ES-I3 (cell line): Measurements from ENCODE around the gene GCHFR.

Source experiments
- H3K36me3 ChIP-seq: 2 replicates; pipeline ENCODE4 v1.6.1; 2013; ENCODE audit warnings: mild to moderate bottlenecking, low read length, control low read depth, moderate library complexity; ENCODE audit not compliant: insufficient read depth
- H3K4me1 ChIP-seq: 2 replicates; pipeline ENCODE4 v1.6.1; 2013; ENCODE audit warnings: mild to moderate bottlenecking, control low read depth, low read length; ENCODE audit not compliant: insufficient read depth
- H3K9ac ChIP-seq: 2 replicates; pipeline ENCODE4 v1.6.1; 2013; ENCODE audit warnings: low read depth, mild to moderate bottlenecking, low read length, moderate library complexity
- H3K9me3 ChIP-seq: 2 replicates; pipeline ENCODE4 v1.6.1; 2013; ENCODE audit warnings: mild to moderate bottlenecking, low read length, moderate library complexity; ENCODE audit not compliant: control insufficient read depth, insufficient read depth

Gene GCHFR

DNA sequence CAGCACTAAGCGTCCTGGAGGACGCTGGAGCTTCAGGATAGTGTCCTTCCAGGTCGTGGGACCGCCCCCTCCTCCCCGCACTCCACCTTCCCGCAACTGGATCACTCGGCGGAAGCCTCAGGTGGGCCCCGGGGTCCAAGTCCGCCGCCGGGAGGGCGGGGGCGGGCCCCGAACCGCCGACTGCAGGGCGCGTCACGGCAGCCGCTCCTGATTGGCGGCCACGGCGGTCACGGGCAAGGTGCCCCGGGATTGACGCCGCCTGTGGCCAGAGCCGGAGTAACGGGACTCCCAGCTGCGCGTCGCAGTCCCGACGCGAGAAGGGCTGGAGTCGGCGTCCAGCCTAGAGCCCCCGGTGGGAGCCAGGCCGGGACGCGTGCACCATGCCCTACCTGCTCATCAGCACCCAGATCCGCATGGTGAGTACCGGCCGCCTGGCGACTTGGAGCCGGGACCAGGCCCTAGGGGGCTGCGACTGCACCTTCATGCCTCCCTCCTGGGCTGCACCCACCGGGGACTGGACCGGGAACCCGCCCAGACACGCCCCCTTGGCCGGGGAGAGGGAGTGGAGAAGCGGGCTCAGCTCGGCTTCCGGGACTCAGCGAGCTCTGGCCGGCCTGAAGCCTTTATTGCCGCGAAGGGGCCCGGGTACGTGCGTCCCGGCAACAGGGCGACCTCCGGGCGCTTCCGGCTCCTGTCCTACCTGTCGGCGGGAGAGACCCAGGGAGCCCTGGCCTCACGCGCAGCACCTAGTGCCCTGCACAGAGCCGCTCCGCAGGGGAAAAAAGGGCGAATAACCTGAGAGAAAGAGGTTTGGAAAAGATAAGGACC lies at the start of gene GCHFR:
TSS of gene GCHFR (plus strand) at position 268 of the 828 bp plus-strand sequence. CDS start at position 381, 113 bp downstream.
- Histone ChIP-seq H3K4me1 (peaks cover 33% of the 10 kb centered on the region), H3K36me3 (no peaks in the 10 kb centered on the region), H3K9ac (peak within 1 kb of the TSS; percentile 79), H3K9me3 (no peaks in the 10 kb centered on the region)

DNA sequence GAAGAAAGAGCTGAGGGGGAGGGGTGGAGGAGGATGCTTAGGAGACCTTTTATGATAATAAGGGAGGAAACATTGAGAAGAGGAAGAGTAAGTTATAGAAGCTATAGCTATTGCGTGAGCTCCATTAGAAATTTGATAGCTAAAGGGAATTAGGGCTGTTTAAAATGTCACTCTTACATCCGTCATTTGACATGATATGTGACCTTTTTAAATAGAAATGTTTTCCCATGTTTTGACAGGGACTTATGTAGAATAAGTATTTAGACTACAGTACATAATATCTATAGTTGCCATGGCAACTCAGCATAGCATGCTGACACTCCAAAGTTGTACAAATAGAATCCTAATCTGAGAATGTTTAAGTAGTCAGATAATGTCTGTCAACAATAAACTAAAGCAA lies 49.7 kb upstream of the GCHFR start:
- H3K4me1 ChIP-seq, result no peaks in the 10 kb centered on the region
- H3K9me3 ChIP-seq, result no peaks in the 10 kb centered on the region
- peaks cover 12% of the 10 kb centered on the region; the same call in 1 of the 2 replicates for H3K36me3 ChIP-seq

DNA sequence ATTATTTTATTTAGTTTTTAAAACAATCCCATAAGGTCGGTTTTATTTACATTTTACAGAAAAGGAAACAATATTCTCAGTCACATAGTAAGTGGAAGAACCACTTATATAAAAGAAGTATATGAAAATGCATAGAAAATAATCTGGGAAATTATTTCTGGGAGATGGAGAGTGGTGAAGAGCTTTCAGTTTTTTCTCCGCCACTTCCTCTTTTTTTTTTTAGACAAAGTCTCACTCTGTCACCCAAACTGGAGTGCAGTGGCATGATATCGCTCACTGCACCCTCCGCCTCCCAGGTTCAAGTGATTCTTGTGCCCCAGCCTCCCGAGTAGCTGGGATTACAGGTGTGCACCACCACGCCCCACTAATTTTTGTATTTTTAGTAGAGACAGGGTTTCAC lies 47.7 kb upstream of the GCHFR start:
- peaks cover 7% of the 10 kb centered on the region; the same call in 1 of the 2 replicates for H3K36me3 ChIP-seq
- no peaks in the 10 kb centered on the region for H3K4me1 ChIP-seq
- H3K9me3 ChIP-seq, result no peaks in the 10 kb centered on the region
- no peak overlapping the region for H3K9ac ChIP-seq

More for the DNA sequence above, 49.7 kb upstream of the GCHFR start:
- no peak overlapping the region for H3K9ac ChIP-seq

DNA sequence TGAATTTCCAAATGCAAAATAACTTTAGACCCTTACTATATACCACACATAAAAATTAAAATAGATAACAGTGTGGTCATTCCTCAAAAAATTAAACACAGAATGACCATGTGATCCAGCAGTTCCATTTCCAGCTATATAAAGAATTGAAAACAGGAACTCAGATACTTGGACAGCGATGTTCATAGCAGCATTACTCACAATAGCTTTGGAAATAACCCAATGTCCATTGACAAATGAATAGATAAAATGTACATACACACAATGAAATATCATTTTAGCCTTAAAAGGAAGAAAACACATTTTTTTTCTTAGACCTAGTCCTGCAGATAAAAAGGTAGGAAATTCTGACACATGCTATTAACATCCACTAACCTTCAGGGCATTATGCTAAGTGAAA lies 42.2 kb upstream of the GCHFR start:
- no peaks in the 10 kb centered on the region; the same call in 1 of the 2 replicates for H3K36me3 ChIP-seq
- no peaks in the 10 kb centered on the region for H3K4me1 ChIP-seq
- no peak overlapping the region for H3K9ac ChIP-seq
- H3K9me3 ChIP-seq, result no peaks in the 10 kb centered on the region

DNA sequence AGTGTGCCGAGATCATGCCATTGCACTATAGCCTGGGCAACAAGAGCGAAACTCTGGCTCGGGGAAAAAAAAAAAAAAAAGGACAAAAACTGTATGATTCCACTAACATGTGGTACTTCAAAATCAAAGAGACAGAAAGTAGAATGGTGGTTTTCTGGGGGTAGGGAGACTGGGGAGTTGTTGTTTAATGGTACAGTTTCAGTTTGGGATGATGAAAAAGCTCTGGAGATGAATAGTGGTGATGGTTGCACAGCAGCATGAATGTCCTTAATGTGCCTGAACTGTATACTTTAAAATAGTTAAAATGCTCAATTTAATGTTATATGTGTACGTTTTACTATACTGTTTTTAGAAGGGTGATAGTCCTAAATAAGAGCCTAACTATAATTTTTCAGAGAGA lies 41.5 kb upstream of the GCHFR start:
- no peak overlapping the region for H3K9ac ChIP-seq
- no peaks in the 10 kb centered on the region for H3K4me1 ChIP-seq
- no peaks in the 10 kb centered on the region for H3K9me3 ChIP-seq
- H3K36me3 ChIP-seq, result no peaks in the 10 kb centered on the region; the same call in 1 of the 2 replicates

DNA sequence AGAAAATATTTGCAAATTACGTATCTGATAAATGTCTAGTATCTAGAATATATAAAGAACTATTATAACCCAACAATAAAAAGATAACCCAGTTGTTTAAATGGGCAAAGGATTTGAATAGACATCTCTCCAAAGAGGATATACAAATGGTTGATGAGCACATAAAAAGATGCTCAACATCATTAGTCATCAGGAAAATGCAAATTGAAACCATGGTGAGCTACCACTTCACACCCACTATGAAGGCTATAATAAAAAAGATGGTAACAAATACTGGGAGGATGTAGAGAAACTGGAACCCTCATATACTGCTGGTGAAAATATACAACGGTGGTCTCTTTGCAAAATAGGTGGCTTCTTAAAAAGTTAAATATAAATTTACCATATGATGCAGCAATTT lies 40.9 kb upstream of the GCHFR start:
- Histone ChIP-seq H3K9me3 (no peaks in the 10 kb centered on the region), H3K4me1 (no peaks in the 10 kb centered on the region), H3K9ac (no peak overlapping the region), H3K36me3 (no peaks in the 10 kb centered on the region; the same call in 1 of the 2 replicates)

DNA sequence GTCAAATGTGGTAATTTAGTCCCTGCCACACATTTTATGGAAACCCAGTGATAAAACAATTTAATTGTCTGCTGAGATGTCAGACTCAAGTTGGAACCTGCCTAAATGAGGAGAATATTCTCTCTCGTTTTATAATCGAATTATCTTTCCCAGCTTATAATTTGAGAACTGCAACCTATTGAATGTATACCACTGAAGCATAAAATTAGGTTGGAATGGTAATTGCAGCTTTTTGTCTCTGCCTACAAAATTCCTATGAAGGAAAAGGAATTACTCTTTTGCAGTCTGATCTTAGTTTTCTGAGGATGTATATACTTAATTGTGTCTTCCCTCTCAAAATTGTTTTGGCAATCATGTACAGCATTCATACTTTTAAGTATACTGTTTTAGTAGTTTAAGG lies 39.9 kb upstream of the GCHFR start:
- Histone ChIP-seq H3K9ac (no peak overlapping the region), H3K9me3 (no peaks in the 10 kb centered on the region), H3K36me3 (no peaks in the 10 kb centered on the region; the same call in 1 of the 2 replicates), H3K4me1 (no peaks in the 10 kb centered on the region)

DNA sequence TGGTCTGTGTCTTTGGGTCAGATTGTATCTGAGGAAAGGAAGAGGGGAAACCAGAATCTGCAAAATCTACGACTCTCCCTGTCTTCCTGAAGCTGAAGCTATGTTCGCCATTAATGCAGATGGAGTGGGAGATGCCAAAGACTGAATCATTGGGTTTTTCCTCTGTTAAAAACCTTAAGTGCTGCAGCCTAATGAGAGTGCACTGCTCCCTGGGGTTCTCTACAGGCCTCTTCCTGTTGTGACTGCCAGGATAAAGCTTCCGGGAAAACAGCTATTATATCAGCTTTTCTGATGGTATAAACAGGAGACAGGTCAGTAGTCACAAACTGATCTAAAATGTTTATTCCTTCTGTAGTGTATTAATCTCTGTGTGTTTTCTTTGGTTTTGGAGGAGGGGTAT lies 32.8 kb upstream of the GCHFR start:
- no peak overlapping the region for H3K9ac ChIP-seq
- no peaks in the 10 kb centered on the region; the same call in 1 of the 2 replicates for H3K4me1 ChIP-seq
- peaks cover 22% of the 10 kb centered on the region for H3K36me3 ChIP-seq

DNA sequence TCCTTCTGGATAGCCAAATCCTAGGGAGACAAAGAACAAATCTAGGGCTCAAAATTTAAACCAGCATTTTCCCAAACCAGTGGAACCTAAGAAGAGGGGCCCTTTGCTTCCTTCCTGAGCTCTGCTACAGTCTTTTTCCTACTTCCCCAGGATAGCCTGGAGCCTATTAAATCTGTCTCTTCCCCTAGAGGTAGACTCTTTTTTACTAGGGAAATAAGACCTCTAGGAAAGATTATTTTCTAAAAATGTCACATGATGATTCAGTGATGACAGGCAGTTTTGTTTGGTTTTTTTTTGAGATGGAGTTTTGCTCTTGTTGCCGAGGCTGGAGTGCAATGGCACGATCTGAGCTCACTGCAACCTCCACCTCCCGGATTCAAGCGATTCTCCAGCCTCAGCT lies 27.3 kb upstream of the GCHFR start:
- Histone ChIP-seq H3K9me3 (no peaks in the 10 kb centered on the region), H3K9ac (no peak overlapping the region), H3K4me1 (peaks cover 23% of the 10 kb centered on the region), H3K36me3 (peaks cover 8% of the 10 kb centered on the region)

More for the DNA sequence above, 32.8 kb upstream of the GCHFR start:
- no peaks in the 10 kb centered on the region for H3K9me3 ChIP-seq

DNA sequence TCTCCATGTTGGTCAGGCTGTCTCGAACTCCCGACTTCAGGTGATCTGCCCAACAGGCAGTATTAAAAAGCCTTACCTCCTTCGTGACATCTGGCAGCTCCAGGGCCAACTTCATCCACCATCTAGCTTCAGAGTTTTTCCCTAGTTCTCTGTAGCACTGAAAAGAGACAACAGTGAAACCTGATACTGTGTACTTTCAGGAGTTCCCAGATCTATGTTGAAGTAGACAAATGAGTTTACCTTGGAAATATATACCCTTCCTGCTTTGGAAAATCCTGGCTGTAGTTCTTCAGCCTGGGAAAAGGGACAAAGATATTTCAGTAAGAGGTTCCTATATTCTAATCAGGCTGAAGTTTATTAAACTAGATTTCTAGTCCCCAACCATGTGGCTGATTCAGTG lies 26.8 kb upstream of the GCHFR start:
- Histone ChIP-seq H3K9ac (no peak overlapping the region), H3K9me3 (no peaks in the 10 kb centered on the region), H3K36me3 (peaks cover 8% of the 10 kb centered on the region), H3K4me1 (peaks cover 23% of the 10 kb centered on the region)

DNA sequence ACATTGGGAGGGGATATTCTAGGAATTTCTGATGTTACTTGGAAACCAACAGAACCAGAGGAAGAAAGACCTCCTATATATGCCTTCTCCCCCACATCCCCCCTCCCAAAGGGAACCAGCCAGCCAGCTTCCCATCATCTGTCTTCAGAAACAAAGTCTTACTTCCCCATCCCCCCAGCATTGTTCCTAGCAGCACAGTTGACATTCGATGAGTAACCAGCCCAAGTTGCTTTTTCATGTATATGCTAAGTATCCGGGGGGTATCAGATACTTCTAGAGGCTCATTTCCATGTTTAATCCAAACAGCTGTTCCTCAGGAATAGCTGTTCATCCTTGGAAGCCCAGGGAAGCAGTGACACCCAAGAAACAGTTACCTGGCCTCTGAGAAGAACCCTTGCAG lies 24.8 kb upstream of the GCHFR start:
- H3K4me1 ChIP-seq, result peaks cover 23% of the 10 kb centered on the region
- no peaks in the 10 kb centered on the region for H3K9me3 ChIP-seq
- no peak overlapping the region for H3K9ac ChIP-seq
- H3K36me3 ChIP-seq, result peaks cover 11% of the 10 kb centered on the region

DNA sequence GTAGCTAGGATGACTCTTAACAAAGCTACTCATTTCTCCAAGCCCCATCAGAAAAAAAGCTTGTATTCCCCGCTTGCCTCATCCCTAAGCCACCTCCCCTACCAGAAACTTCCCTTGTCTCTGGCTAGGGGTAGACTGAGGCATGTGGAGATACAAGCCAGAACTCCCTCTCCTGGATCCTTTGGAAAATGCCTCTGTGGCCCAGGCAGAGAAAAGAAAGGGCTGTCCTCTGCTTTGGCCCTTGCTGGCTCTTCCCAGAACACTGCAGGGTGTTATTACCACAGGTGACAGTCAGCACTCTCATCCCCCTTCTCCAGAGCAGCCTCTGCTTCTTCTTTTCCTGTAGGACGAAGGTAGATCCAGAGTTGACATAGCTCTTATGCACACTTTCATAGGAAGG lies 24.0 kb upstream of the GCHFR start:
- no peaks in the 10 kb centered on the region for H3K9me3 ChIP-seq
- H3K36me3 ChIP-seq, result peaks cover 11% of the 10 kb centered on the region
- peaks cover 23% of the 10 kb centered on the region for H3K4me1 ChIP-seq
- no peak overlapping the region for H3K9ac ChIP-seq

DNA sequence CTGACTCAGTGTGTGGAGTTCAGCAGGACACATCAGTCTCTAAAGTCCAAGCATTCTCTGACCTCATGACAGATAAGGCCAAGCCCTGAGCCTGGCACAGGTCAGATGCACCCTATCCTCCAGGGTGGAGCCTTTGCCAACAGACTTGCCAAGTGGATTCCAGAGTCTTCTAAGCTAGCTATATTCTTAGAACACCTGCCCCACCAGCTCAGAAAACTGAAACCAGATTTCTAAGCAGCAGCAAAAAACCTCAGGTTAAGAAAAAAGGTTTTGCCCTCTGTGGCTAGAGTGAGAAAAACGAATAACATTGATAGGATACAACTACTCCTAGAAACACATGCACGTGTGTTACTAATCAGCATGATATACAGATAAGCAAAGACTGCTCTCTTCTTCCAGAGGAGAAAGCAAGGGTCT lies 20.4 kb upstream of the GCHFR start:
- Histone ChIP-seq H3K9ac (no peak overlapping the region), H3K4me1 (peaks cover 16% of the 10 kb centered on the region), H3K9me3 (no peaks in the 10 kb centered on the region), H3K36me3 (peaks cover 11% of the 10 kb centered on the region)

DNA sequence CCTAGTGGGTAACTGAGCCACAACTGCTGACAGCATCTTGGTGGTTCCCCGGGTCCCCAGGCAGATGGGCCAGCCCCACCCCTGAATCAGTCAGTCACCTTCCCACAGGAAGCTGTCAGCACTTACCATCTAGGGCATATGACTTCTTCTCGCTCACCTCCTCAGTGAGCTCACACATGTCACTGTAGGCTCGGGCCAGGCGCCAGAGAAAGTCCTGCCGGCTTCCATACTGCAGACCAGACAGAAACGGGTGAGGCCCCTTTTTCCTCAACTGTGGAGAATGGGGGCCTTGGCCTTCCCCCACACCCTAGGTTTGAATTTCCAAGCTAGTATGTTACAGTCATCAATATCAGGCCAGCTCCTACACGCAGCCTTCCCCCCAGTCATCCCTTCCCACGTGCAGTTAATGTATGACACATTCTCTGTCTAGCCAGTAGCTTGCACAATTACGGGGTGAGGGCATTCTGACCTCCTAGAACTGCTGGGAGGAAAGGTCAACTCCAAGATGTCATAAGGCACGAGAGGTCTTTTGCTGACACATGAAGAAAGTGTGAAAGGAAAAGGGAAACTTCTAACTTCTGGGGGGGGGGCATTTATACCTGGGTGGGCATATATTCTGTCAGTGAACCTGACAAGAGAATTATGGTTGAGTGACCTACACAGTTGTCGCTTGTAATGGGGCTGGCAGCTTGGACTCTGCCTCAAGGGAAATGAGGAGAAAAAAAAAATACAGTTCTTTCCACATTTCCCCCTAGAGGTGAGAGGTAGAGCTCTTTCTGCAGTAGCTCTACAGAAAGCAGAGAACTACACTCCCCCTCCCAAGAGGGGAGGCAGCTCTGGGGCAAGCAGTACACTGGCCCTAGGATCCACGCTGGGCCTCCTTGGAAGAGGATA lies 19.7 kb upstream of the GCHFR start:
- peaks cover 11% of the 10 kb centered on the region for H3K36me3 ChIP-seq
- H3K9ac ChIP-seq, result no peak overlapping the region

More for the DNA sequence above, 19.7 kb upstream of the GCHFR start:
- Histone ChIP-seq H3K4me1 (peaks cover 10% of the 10 kb centered on the region), H3K9me3 (no peaks in the 10 kb centered on the region)
